Endothelial cell of umbilical vein (primary cell): Measurements from ENCODE around the gene GPR162. TPM values are rescaled to one million over a fixed set of nuclear protein-coding genes. Genes with fewer than 3 reads are reported as not detected.

Experiments
- BruUV-seq: library from RNA; stranded (reverse); fragments of 400-500 nt; replicated peaks from 2 replicates; lab custom pipeline; 2021; lab: Mats Ljungman, UMichigan
- CTCF ChIA-PET: fragments of 300-600, 350-600 bp; sonication (Branson Sonifier 250); formaldehyde crosslinking; loops from one replicate; lab custom pipeline; 2021; ENCODE audit warnings: antibody characterized with exemption, inconsistent platforms; lab: Charles Lee
- POLR2A ChIA-PET: fragments of 300-600, 350-600 bp; sonication (Branson Sonifier 250); formaldehyde crosslinking; loops from one replicate; lab custom pipeline; 2021; ENCODE audit warnings: antibody characterized with exemption, inconsistent platforms; lab: Charles Lee
- DNase-seq: peaks from one replicate; pipeline ENCODE4 v3.0.0-alpha.2; 2011; ENCODE audit warnings: low read depth, low spot score
- FAIRE-seq: peaks from 2 replicates; lab custom pipeline; 2011; peaks lifted over from hg19 to GRCh38; lab: Jason Lieb, UNC
- H2AFZ ChIP-seq: 2 replicates; pipeline ENCODE4 v1.6.0; 2012; ENCODE audit warnings: low read depth, low read length, control low read depth, inconsistent platforms
- H3K27ac ChIP-seq: 2 replicates; pipeline ENCODE4 v1.5.1; 2011; ENCODE audit warnings: low read depth, mild to moderate bottlenecking, control low read depth, low read length, moderate library complexity; ENCODE audit not compliant: insufficient read depth
- H3K27me3 ChIP-seq, 2 experiments: 2 replicates each; pipeline versions ENCODE4 v1.6.0 to v1.6.1; 2011; ENCODE audit warnings: low read length in 2 of 2, mixed read lengths in 1 of 2; ENCODE audit not compliant: control insufficient read depth in 2 of 2, insufficient read depth in 2 of 2
- H3K36me3 ChIP-seq, 2 experiments: 2 replicates in 1 of 2; 3 replicates in 1 of 2; pipeline ENCODE4 v1.5.1; 2011; ENCODE audit warnings: low read length in 2 of 2, mild to moderate bottlenecking in 1 of 2, moderate library complexity in 1 of 2; ENCODE audit not compliant: control insufficient read depth in 2 of 2, insufficient read depth in 2 of 2; ENCODE audit errors: extremely low read depth in 1 of 2
- H3K4me1 ChIP-seq: 3 replicates; pipeline ENCODE4 v1.5.1; 2011; ENCODE audit warnings: mild to moderate bottlenecking, low read length; ENCODE audit not compliant: control insufficient read depth, insufficient read depth; ENCODE audit errors: extremely low read depth
- H3K4me2 ChIP-seq: 2 replicates; pipeline ENCODE4 v1.6.1; 2011; ENCODE audit warnings: low read length, control low read depth, mixed read lengths; ENCODE audit not compliant: insufficient read depth
- H3K4me3 ChIP-seq, 3 experiments: fragments of 200-600 bp in 1 of 3; sonication (generic), shearing (Covaris generic) in 1 of 3; replicated peaks in 1 of 3; 2 replicates each; pipeline ENCODE4 v1.5.1; 2011 to 2016; ENCODE audit warnings: control low read depth in 3 of 3, low read length in 3 of 3, mild to moderate bottlenecking in 2 of 3, inconsistent platforms in 1 of 3, low read depth in 1 of 3, moderate library complexity in 1 of 3; ENCODE audit not compliant: insufficient read depth in 1 of 3
- H3K79me2 ChIP-seq: 2 replicates; pipeline ENCODE4 v1.6.0; 2012; ENCODE audit warnings: low read length, inconsistent platforms; ENCODE audit not compliant: control insufficient read depth, insufficient read depth
- H3K9ac ChIP-seq: replicated peaks from 2 replicates; pipeline ENCODE3; 2011; ENCODE audit warnings: low read length, control low read depth; ENCODE audit not compliant: insufficient read depth; ENCODE audit errors: extremely low read depth
- H3K9me1 ChIP-seq: replicated peaks from 3 replicates; pipeline ENCODE4 v1.6.0; 2011; ENCODE audit warnings: mild to moderate bottlenecking, low read length; ENCODE audit not compliant: control insufficient read depth, insufficient read depth; ENCODE audit errors: extremely low read depth
- H3K9me3 ChIP-seq: replicated peaks from 2 replicates; pipeline ENCODE4 v1.5.1; 2012; ENCODE audit warnings: low read length, inconsistent platforms; ENCODE audit not compliant: control insufficient read depth, insufficient read depth
- H4K20me1 ChIP-seq: replicated peaks from 2 replicates; pipeline ENCODE3; 2011; ENCODE audit warnings: mild to moderate bottlenecking, low read length; ENCODE audit not compliant: control insufficient read depth, insufficient read depth; ENCODE audit errors: extremely low read depth
- EZH2 ChIP-seq: IDR thresholded peaks from 2 replicates; pipeline ENCODE4 v1.6.1; 2012; ENCODE audit warnings: borderline replicate concordance, low read depth, mild to moderate bottlenecking, moderate library complexity, low read length, inconsistent platforms; ENCODE audit not compliant: severe bottlenecking
- GATA2 ChIP-seq: IDR thresholded peaks from 2 replicates; pipeline ENCODE4 v1.7.0; 2011; ENCODE audit warnings: low read depth, mild to moderate bottlenecking, moderate library complexity, mixed read lengths, low read length; ENCODE audit not compliant: insufficient read length, insufficient read depth
- MYC ChIP-seq: IDR thresholded peaks from one replicate; pipeline ENCODE4 v1.6.1; 2011; ENCODE audit warnings: mild to moderate bottlenecking, low read depth, low read length
- POLR2A ChIP-seq: IDR thresholded peaks from 2 replicates; pipeline ENCODE4 v1.6.1; 2012; ENCODE audit warnings: low read depth, mild to moderate bottlenecking, control low read depth, low read length
- dilution Hi-C: fragments of 300-500 bp; cut with MboI; formaldehyde crosslinking; loops from one replicate; pipeline ENCODE4 v1.15.0; 2019; ENCODE audit warnings: low sequenced_read_pairs; ENCODE audit not compliant: extremely low pct_ligation_motif_present
- intact Hi-C: fragments of 100-400 bp; cut with micrococcal nuclease; formaldehyde crosslinking; loops from one replicate; pipeline ENCODE4 v1.10.0; 2022
- polyA plus RNA-seq, 4 experiments: library from polyadenylated mRNA; depleted of rRNA in 3 of 4; stranded (reverse) in 3 of 4; unstranded in 1 of 4; fragments of >200 nt; gene quantifications; 2 replicates each; pipeline versions ENCODE4 v1.2.1 to v1.2.3, GENCODE V29; 2011 to 2012; ENCODE audit warnings: missing spikeins in 1 of 4
- total RNA-seq: library from RNA; stranded (reverse); gene quantifications from 2 replicates; pipeline ENCODE4 v1.2.3, GENCODE V29; 2021
- TF ChIP-seq, protein P1 (sequence below), 2 donors: IDR thresholded peaks; 1 replicate in 1 of 2; 2 replicates in 1 of 2; pipeline ENCODE4 v1.5.1; 2011; ENCODE audit warnings: low read length in 2 of 2, mild to moderate bottlenecking in 2 of 2, moderate library complexity in 2 of 2, control low read depth in 1 of 2, inconsistent platforms in 1 of 2, low read depth in 1 of 2; ENCODE audit not compliant: insufficient read depth in 1 of 2; ENCODE audit errors: extremely low read depth in 1 of 2

Gene GPR162
- total and polyA plus RNA-seq, 2 donors (not counting 3 experiments of a cell fraction or from before 2014, with no cell fraction given) = 9.7 to 13.7 TPM

GRCh38 chr12:6773590-6774351, 47.9 kb upstream of the GPR162 start:
- H2AFZ ChIP-seq = no peak overlapping the region
- H3K36me3 ChIP-seq = peaks cover 0 to 29% of the 10 kb centered on the region in 2 experiments
- TF ChIP-seq POLR2A (no peak), EZH2 (no peak)
- ChIA-PET POLR2A (no interaction called here), CTCF (interaction anchor here (2.4 kb wide), 1 partner anchor 20 kb away, joined by 17 read pairs; the partner anchor contains the start of gene MLF2)
- no peaks in the 10 kb centered on the region for H4K20me1 ChIP-seq
- H3K27me3 ChIP-seq = no peaks in the 10 kb centered on the region
- dilution Hi-C loops (no loop called here), intact Hi-C loops (no loop called here)
- no peak for DNase-seq
- H3K4me3 ChIP-seq = no peak overlapping the region
- no peaks in the 10 kb centered on the region for H3K9me3 ChIP-seq
- H3K79me2 ChIP-seq = peaks cover 10% of the 10 kb centered on the region
- BruUV-seq = no TSS peak
- no peak overlapping the region for H3K4me2 ChIP-seq
- FAIRE-seq = no peak
- no peak overlapping the region for H3K9ac ChIP-seq
- no peaks in the 10 kb centered on the region for H3K9me1 ChIP-seq
- H3K4me1 ChIP-seq = peaks cover 10% of the 10 kb centered on the region
- H3K27ac ChIP-seq = no peak overlapping the region

DNA sequence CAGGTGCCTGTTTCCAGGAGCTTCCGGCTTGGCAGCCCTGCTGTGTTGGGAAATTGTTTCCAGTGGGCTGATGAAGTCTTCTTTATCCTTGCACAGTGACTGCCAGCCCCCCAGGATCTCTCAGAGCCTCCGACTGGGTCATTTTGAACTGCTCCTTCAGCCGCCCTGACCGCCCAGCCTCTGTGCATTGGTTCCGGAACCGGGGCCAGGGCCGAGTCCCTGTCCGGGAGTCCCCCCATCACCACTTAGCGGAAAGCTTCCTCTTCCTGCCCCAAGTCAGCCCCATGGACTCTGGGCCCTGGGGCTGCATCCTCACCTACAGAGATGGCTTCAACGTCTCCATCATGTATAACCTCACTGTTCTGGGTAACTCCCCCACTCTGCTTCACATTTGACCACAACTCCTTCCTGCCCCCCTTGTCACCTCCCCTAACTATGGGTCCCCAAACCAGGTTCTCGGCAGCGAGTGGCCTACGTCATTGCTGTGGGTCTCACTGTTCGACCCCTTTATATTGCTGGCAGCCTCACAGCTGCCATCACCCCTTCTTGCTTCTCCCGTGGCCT, 47.0 kb upstream of the GPR162 start:
- no peaks in the 10 kb centered on the region for H3K9me1 ChIP-seq
- H3K27ac ChIP-seq = no peak overlapping the region
- CTCF ChIA-PET = interaction anchor here (2.4 to 7.7 kb wide), 2 partner anchors 7 to 21 kb away, joined by 17 to 70 read pairs; partner anchors contain the start of genes MLF2 and PTMS
- H2AFZ ChIP-seq = no peak overlapping the region
- intact Hi-C loops (loop anchor here (5.0 kb wide), 1 partner anchor 87 kb away; the partner anchor contains the start of gene ZNF384), dilution Hi-C loops (no loop called here)
- no peak for DNase-seq
- no peaks in the 10 kb centered on the region for H3K9me3 ChIP-seq
- TF ChIP-seq GATA2 = no peak
- TF ChIP-seq, protein P1, sequence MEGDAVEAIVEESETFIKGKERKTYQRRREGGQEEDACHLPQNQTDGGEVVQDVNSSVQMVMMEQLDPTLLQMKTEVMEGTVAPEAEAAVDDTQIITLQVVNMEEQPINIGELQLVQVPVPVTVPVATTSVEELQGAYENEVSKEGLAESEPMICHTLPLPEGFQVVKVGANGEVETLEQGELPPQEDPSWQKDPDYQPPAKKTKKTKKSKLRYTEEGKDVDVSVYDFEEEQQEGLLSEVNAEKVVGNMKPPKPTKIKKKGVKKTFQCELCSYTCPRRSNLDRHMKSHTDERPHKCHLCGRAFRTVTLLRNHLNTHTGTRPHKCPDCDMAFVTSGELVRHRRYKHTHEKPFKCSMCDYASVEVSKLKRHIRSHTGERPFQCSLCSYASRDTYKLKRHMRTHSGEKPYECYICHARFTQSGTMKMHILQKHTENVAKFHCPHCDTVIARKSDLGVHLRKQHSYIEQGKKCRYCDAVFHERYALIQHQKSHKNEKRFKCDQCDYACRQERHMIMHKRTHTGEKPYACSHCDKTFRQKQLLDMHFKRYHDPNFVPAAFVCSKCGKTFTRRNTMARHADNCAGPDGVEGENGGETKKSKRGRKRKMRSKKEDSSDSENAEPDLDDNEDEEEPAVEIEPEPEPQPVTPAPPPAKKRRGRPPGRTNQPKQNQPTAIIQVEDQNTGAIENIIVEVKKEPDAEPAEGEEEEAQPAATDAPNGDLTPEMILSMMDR (IDR thresholded peaks at IDR 0.05; ENCODE audit: extremely low read depth in 1 of 2, insufficient read depth in 1 of 2, low read depth in 1 of 2, low read length in 2 of 2) = no peak
- TF ChIP-seq MYC = no peak
- BruUV-seq = no TSS peak
- no peak overlapping the region for H3K4me3 ChIP-seq
- no peaks in the 10 kb centered on the region for H4K20me1 ChIP-seq
- H3K27me3 ChIP-seq = no peaks in the 10 kb centered on the region
- POLR2A ChIA-PET = no interaction called here
- H3K4me2 ChIP-seq = no peak overlapping the region
- peaks cover 5% of the 10 kb centered on the region for H3K4me1 ChIP-seq
- H3K9ac ChIP-seq = no peak overlapping the region
- FAIRE-seq = no peak
- H3K36me3 ChIP-seq = peaks cover 0 to 25% of the 10 kb centered on the region in 2 experiments
- peaks cover 2% of the 10 kb centered on the region for H3K79me2 ChIP-seq
